GM12878 (cell line): ENCODE results near the gene TMEM94. TPM values are rescaled to one million over a fixed set of nuclear protein-coding genes. Genes with fewer than 3 reads are reported as not detected.

Experiments
- ATAC-seq: fragments of 200-7000 bp; cut with Tn5 transposase; 3 replicates; pipeline ENCODE4 v1.9.1; 2020; ENCODE audit warnings: mild to moderate bottlenecking, moderate library complexity
- BruUV-seq: library from RNA; stranded (reverse); fragments of 400-500 nt; replicated peaks from 2 replicates; lab custom pipeline; 2021; lab: Mats Ljungman, UMichigan
- CTCF ChIA-PET: fragments of 300-600 bp; sonication (Branson Sonifier 250); formaldehyde crosslinking; extraction: SDS; loops from one replicate; lab custom pipeline; 2021; ENCODE audit warnings: inconsistent platforms; lab: Yijun Ruan, JAX
- POLR2A ChIA-PET: fragments of 350-600 bp; formaldehyde crosslinking; extraction: SDS; loops from one replicate; lab custom pipeline; 2021; ENCODE audit warnings: inconsistent platforms; lab: Charles Lee
- RAD21 ChIA-PET: fragments of 300-600 bp; sonication (Branson Sonifier 250); formaldehyde crosslinking; loops from one replicate; lab custom pipeline; 2023; ENCODE audit warnings: antibody characterized with exemption; ENCODE audit not compliant: unreplicated experiment; lab: Charles Lee
- SMC1A ChIA-PET: fragments of 300-600 bp; sonication (Branson Sonifier 250); formaldehyde crosslinking; loops from one replicate; lab custom pipeline; 2023; ENCODE audit not compliant: unreplicated experiment, uncharacterized antibody; lab: Charles Lee
- DNase-seq: peaks from one replicate; pipeline ENCODE4 v3.0.0-alpha.2; 2011; ENCODE audit warnings: low read depth, low spot score
- FAIRE-seq: peaks from 3 replicates; lab custom pipeline; 2011; peaks lifted over from hg19 to GRCh38; lab: Jason Lieb, UNC
- H2AFZ ChIP-seq: 2 replicates; pipeline ENCODE4 v1.6.0; 2011; ENCODE audit warnings: low read depth, low read length, control low read depth; ENCODE audit not compliant: control insufficient read depth
- H3K27ac ChIP-seq: 2 replicates; pipeline ENCODE4 v1.5.1; 2011; ENCODE audit warnings: control low read depth; ENCODE audit not compliant: control insufficient read depth, insufficient read depth
- H3K27me3 ChIP-seq, 2 experiments: replicated peaks in 1 of 2; 2 replicates each; pipeline versions ENCODE4 v1.6.0 to v1.6.1; 2011; ENCODE audit warnings: low read length in 1 of 2; ENCODE audit not compliant: control insufficient read depth in 2 of 2, insufficient read depth in 2 of 2
- H3K36me3 ChIP-seq, 2 experiments: 2 replicates each; pipeline ENCODE4 v1.5.1; 2011; ENCODE audit warnings: low read length in 1 of 2; ENCODE audit not compliant: control insufficient read depth in 2 of 2, insufficient read depth in 2 of 2
- H3K4me1 ChIP-seq: 2 replicates; pipeline ENCODE4 v1.6.1; 2011; ENCODE audit warnings: mild to moderate bottlenecking, low read length, moderate library complexity, mixed read lengths; ENCODE audit not compliant: control insufficient read depth, insufficient read depth
- H3K4me2 ChIP-seq: 2 replicates; pipeline ENCODE4 v1.6.0; 2011; ENCODE audit warnings: control low read depth; ENCODE audit not compliant: control insufficient read depth, insufficient read depth
- H3K4me3 ChIP-seq: fragments of 200-600 bp; sonication (generic); 2 replicates; pipeline ENCODE4 v1.5.1; 2016
- H3K79me2 ChIP-seq: 2 replicates; pipeline ENCODE4 v1.6.0; 2011; ENCODE audit warnings: low read length; ENCODE audit not compliant: control insufficient read depth, insufficient read depth
- H3K9ac ChIP-seq: 2 replicates; pipeline ENCODE4 v1.8.0; 2011; ENCODE audit warnings: low read length, control low read depth, mixed read lengths; ENCODE audit not compliant: control insufficient read depth, insufficient read depth
- H3K9me3 ChIP-seq: replicated peaks from 3 replicates; pipeline ENCODE4 v1.5.1; 2011; ENCODE audit warnings: mild to moderate bottlenecking, low read length; ENCODE audit not compliant: control insufficient read depth, insufficient read depth
- H4K20me1 ChIP-seq: 2 replicates; pipeline ENCODE4 v1.6.0; 2011; ENCODE audit not compliant: control insufficient read depth, insufficient read depth
- MEF2B ChIP-seq: fragments of 450-650 bp; IDR thresholded peaks from 2 replicates; pipeline ENCODE4 v1.6.1; 2018; ENCODE audit warnings: mild to moderate bottlenecking, moderate library complexity; ENCODE audit not compliant: partially characterized antibody, poor library complexity, severe bottlenecking
- MTA2 ChIP-seq: fragments of 450-650 bp; IDR thresholded peaks from 2 replicates; pipeline ENCODE4 v1.6.1; 2016; ENCODE audit warnings: low read depth, mild to moderate bottlenecking, moderate library complexity
- RBBP5 ChIP-seq: fragments of 200-600 bp; sonication (generic); conservative IDR thresholded peaks from 2 replicates; pipeline ENCODE4 v1.6.1; 2016
- RUNX3 ChIP-seq: IDR thresholded peaks from 2 replicates; pipeline ENCODE4 v1.6.1; 2012; ENCODE audit warnings: low read length, inconsistent platforms
- SIN3A ChIP-seq: IDR thresholded peaks from 2 replicates; pipeline ENCODE4 v1.6.1; 2012; ENCODE audit warnings: low read depth, low read length, improper control_type of control experiment
- SPI1 ChIP-seq: IDR thresholded peaks from 2 replicates; pipeline ENCODE4 v1.6.1; 2011; ENCODE audit warnings: low read depth, mild to moderate bottlenecking, low read length, moderate library complexity, borderline replicate concordance; ENCODE audit not compliant: insufficient read depth
- WGBS: methylation state at CpG from one replicate; pipeline ENCODE4 v1.1.6; 2016; ENCODE audit warnings: low lambda C conversion rate; ENCODE audit not compliant: insufficient replicate concordance, insufficient coverage; ENCODE audit errors: missing lambda C conversion rate; 5-methylcytosine and 5-hydroxymethylcytosine counted together
- in situ Hi-C: fragments of 300-500 bp; cut with MboI; formaldehyde crosslinking; loops from 9 replicates; pipeline ENCODE4 v1.14.3; 2018; ENCODE audit warnings: mixed read lengths
- intact Hi-C: fragments of 100-400 bp; cut with micrococcal nuclease; formaldehyde crosslinking; loops from one replicate; pipeline ENCODE4 v1.14.2; 2022; ENCODE audit not compliant: unreplicated experiment
- polyA plus RNA-seq, 11 experiments: library from polyadenylated mRNA; depleted of rRNA in 4 of 11; unstranded in 6 of 11; stranded (reverse) in 5 of 11; fragments of >200 nt; fragmentation: Nextera tagmentation in 4 of 11; fragmentation: Illumina TruSeq in 1 of 11; extraction: Ambion mirVana in 4 of 11; extraction: Trizol in 1 of 11; gene quantifications; 1 replicate in 1 of 11; 2 replicates in 10 of 11; pipeline versions ENCODE4 v1.2.1 to v1.2.3, GENCODE V29; 2011 to 2016; ENCODE audit warnings: inconsistent platforms in 2 of 11, missing spikeins in 2 of 11, low read depth in 1 of 11
- total RNA-seq, 4 experiments: library from RNA; depleted of rRNA in 3 of 4; stranded (reverse); fragments of >200 nt in 3 of 4; fragmentation: Illumina TruSeq in 1 of 4; extraction: Trizol in 1 of 4; gene quantifications; 2 replicates each; pipeline versions ENCODE4 v1.2.1 to v1.2.3, GENCODE V29; 2013 to 2021

TMEM94 gene
- total and polyA plus RNA-seq, 10 of the 15 experiments (the other 5 are each of a cell fraction or from before 2014, with no cell fraction given) = 0.31 to 70.7 (median 24.4) TPM

DNA sequence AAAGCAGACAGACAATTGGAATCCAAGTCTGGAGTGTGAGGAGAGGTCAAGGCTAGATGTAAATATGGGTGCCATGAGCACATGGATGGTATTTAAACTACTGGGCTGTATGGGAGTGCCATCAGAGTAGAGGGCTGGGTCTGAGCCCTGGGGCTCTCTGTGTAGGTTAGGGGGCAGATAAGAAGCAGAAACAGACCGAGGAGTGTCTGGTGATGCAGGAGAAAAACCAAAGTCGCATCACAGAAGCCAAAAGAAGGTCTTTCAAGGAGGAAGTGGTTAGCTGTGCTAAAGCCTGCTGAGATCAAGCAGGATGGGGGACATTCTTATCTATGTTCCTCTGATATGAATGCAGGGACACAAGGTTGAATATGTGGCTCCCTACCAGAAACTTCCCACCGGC lies 61.8 kb downstream of the TMEM94 start:
- no peaks in the 10 kb centered on the region for H3K9me3 ChIP-seq
- peak overlapping the region; percentile 64 for H3K4me2 ChIP-seq
- H3K4me1 ChIP-seq = peaks cover 20% of the 10 kb centered on the region
- ATAC-seq = peak; percentile 40
- FAIRE-seq = peak; percentile 95
- H3K27ac ChIP-seq = peak overlapping the region; percentile 62
- H3K27me3 ChIP-seq = no peaks in the 10 kb centered on the region
- no TSS peak for BruUV-seq
- no peaks in the 10 kb centered on the region for H4K20me1 ChIP-seq
- H3K4me3 ChIP-seq = peak overlapping the region; percentile 57; the same call in 1 of the 2 replicates
- 17% methylated on average over 3 of the region's 3 CpGs for WGBS
- ChIA-PET RAD21 (no interaction called here), SMC1A (interaction anchor here (0.8 to 1.8 kb wide), 5 partner anchors 25 to 229 kb away, joined by 3 to 4 read pairs (median 4); partner anchors contain the start of genes SLC25A19 and TMEM94), POLR2A (interaction anchor here (0.7 to 1.4 kb wide), 3 partner anchors 21 to 122 kb away, joined by 3 to 5 read pairs (median 4); no protein-coding TSS in a partner anchor), CTCF (interaction anchor here (0.6 to 1.8 kb wide), 6 partner anchors 10 to 96 kb away, joined by 3 to 7 read pairs (median 3); partner anchors contain the start of gene TMEM94)
- TF ChIP-seq SPI1 = peak; percentile 82
- TF ChIP-seq RUNX3 = peak; percentile 84
- TF ChIP-seq SIN3A = no peak
- TF ChIP-seq MTA2 = no peak
- TF ChIP-seq RBBP5 = no peak
- TF ChIP-seq MEF2B = peak; percentile 25
- intact Hi-C loops = loop anchor here (10.0 kb wide), 1 partner anchor 253 kb away; the partner anchor contains the start of genes GGA3 and MRPS7
- H3K79me2 ChIP-seq = peaks cover 14% of the 10 kb centered on the region
- peak; percentile 28 for DNase-seq
- H3K9ac ChIP-seq = peak overlapping the region; percentile 59
- in situ Hi-C loops = no loop called here
- H2AFZ ChIP-seq = peak overlapping the region; percentile 41
- peaks cover 0 to 2% of the 10 kb centered on the region in 2 experiments; a peak in 3 of 4 replicates for H3K36me3 ChIP-seq
